Gastrocnemius medialis (tissue), 4 donors: ENCODE results near the gene PROM1.

Experiments used
- POLR2A ChIP-seq, 2 donors: fragments of 450-650 bp; IDR thresholded peaks; one replicate each; pipeline ENCODE4 v1.6.1; 2017; ENCODE audit warnings: antibody characterized with exemption in 2 of 2, mild to moderate bottlenecking in 2 of 2, moderate library complexity in 2 of 2
- TF ChIP-seq, protein P1 (sequence below), 5 experiments: fragments of 450-650 bp in 3 of 5; fragments of 200-600 bp in 2 of 5; sonication (generic) in 2 of 5; IDR thresholded peaks in 4 of 5; conservative IDR thresholded peaks in 1 of 5; 1 replicate in 4 of 5; 2 replicates in 1 of 5; pipeline ENCODE4 v1.5.1; 2016 to 2019; ENCODE audit warnings: antibody characterized with exemption in 5 of 5, mild to moderate bottlenecking in 3 of 5, moderate library complexity in 3 of 5

DNA sequence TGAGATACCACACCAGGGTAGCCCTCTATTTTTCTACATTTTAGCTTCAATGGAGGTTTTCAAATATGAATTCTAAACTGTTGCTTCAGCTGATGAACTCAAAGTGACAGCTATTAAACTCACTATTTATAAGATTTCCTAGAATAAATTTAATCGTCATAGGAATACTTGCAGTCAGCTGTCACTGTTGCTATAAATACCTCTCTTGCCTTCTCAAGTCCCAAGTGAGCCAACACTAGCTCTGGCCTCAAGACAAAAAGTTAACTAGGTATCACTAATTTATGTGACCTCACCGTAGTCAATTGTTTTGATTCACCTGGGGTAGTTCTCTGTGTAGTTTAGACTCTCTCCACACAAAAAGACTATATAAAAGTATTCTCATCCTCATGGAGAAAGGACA is 34.3 kb upstream of the PROM1 start:
- TF ChIP-seq, protein P1, sequence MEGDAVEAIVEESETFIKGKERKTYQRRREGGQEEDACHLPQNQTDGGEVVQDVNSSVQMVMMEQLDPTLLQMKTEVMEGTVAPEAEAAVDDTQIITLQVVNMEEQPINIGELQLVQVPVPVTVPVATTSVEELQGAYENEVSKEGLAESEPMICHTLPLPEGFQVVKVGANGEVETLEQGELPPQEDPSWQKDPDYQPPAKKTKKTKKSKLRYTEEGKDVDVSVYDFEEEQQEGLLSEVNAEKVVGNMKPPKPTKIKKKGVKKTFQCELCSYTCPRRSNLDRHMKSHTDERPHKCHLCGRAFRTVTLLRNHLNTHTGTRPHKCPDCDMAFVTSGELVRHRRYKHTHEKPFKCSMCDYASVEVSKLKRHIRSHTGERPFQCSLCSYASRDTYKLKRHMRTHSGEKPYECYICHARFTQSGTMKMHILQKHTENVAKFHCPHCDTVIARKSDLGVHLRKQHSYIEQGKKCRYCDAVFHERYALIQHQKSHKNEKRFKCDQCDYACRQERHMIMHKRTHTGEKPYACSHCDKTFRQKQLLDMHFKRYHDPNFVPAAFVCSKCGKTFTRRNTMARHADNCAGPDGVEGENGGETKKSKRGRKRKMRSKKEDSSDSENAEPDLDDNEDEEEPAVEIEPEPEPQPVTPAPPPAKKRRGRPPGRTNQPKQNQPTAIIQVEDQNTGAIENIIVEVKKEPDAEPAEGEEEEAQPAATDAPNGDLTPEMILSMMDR (IDR thresholded peaks at IDR 0.05 in 4 of 5, conservative IDR thresholded peaks at IDR 0.05 in 1 of 5), result no peak
- TF ChIP-seq POLR2A (IDR thresholded peaks at IDR 0.05), result no peak
